Spleen (tissue), 11 donors: ENCODE measurements around the gene MBNL2. TPM values are rescaled to one million over a fixed set of nuclear protein-coding genes. Genes with fewer than 3 reads are reported as not detected.

Experiments
- DNase-seq: peaks from one replicate; pipeline ENCODE4 v3.0.0-alpha.2; 2020
- H3K27ac ChIP-seq, 8 donors: fragments of 200-600 bp; sonication (generic) in 7 of 8; 1 replicate in 4 of 8; 2 replicates in 4 of 8; pipeline versions ENCODE4 v1.5.0 to v1.8.0; 2016 to 2021; ENCODE audit warnings: inconsistent platforms in 4 of 8, mild to moderate bottlenecking in 4 of 8, moderate library complexity in 1 of 8
- H3K27me3 ChIP-seq, 7 donors: fragments of 200-600 bp; sonication (generic) in 6 of 7; replicated peaks in 1 of 7; 1 replicate in 4 of 7; 2 replicates in 3 of 7; pipeline versions ENCODE4 v1.5.0 to v1.8.0; 2016 to 2021; ENCODE audit warnings: inconsistent platforms in 3 of 7, mild to moderate bottlenecking in 1 of 7
- H3K36me3 ChIP-seq, 6 donors: fragments of 200-600 bp; sonication (generic) in 5 of 6; 1 replicate in 4 of 6; 2 replicates in 2 of 6; pipeline versions ENCODE4 v1.5.0 to v1.8.0; 2016 to 2021; ENCODE audit warnings: inconsistent platforms in 2 of 6
- H3K4me1 ChIP-seq, 6 donors: fragments of 200-600 bp; sonication (generic) in 5 of 6; 1 replicate in 3 of 6; 2 replicates in 3 of 6; pipeline versions ENCODE4 v1.5.0 to v1.8.0; 2016 to 2021; ENCODE audit warnings: inconsistent platforms in 3 of 6
- H3K4me3 ChIP-seq, 8 donors: fragments of 200-600 bp; sonication (generic) in 7 of 8; 1 replicate in 4 of 8; 2 replicates in 4 of 8; pipeline versions ENCODE4 v1.5.0 to v1.8.0; 2016 to 2021; ENCODE audit warnings: inconsistent platforms in 4 of 8, mild to moderate bottlenecking in 4 of 8, moderate library complexity in 2 of 8
- H3K9me3 ChIP-seq, 8 donors: fragments of 200-600 bp; sonication (generic) in 7 of 8; 1 replicate in 4 of 8; 2 replicates in 4 of 8; pipeline versions ENCODE4 v1.5.0 to v1.8.0; 2016 to 2021; ENCODE audit warnings: inconsistent platforms in 4 of 8
- POLR2A ChIP-seq, 3 donors: fragments of 450-650 bp; IDR thresholded peaks; one replicate each; pipeline ENCODE4 v1.5.1; 2017; ENCODE audit warnings: antibody characterized with exemption in 3 of 3, mild to moderate bottlenecking in 1 of 3
- POLR2AphosphoS5 ChIP-seq, 3 donors: sonication (generic); formaldehyde crosslinking; IDR thresholded peaks; one replicate each; pipeline ENCODE4 v1.5.1; 2017; ENCODE audit warnings: antibody characterized with exemption in 3 of 3
- WGBS, 5 donors: extraction: QIAGEN DNeasy Blood & Tissue Kit in 3 of 5; methylation state at CpG; one replicate each; pipeline versions ENCODE4 v1.1.5 to v1.1.7; 2013 to 2018; 5-methylcytosine and 5-hydroxymethylcytosine counted together
- intact Hi-C: fragments of 100-400 bp; cut with DNase I; formaldehyde crosslinking; loops from one replicate; pipeline ENCODE4 v1.15.0; 2023; ENCODE audit warnings: low total_unique reads
- polyA plus RNA-seq, 3 donors: library from polyadenylated mRNA; stranded (reverse); fragments of 200-250 nt; gene quantifications; one replicate each; pipeline ENCODE4 v1.2.1, GENCODE V29; 2013
- total RNA-seq, 7 donors: library from RNA; depleted of rRNA in 3 of 7; stranded (reverse); fragments of >200 nt in 3 of 7; fragmentation: NEBNext Ultra II Directional in 4 of 7; extraction: Animal tissue kit (Norgen Biotek cat#: 25700) in 4 of 7; gene quantifications; one replicate each; pipeline versions ENCODE4 v1.1.0 to v1.2.1, GENCODE V29; 2016 to 2021
- TF ChIP-seq, protein P1 (sequence below), 11 experiments: fragments of 200-600 bp in 7 of 11; fragments of 450-650 bp in 4 of 11; sonication (generic) in 4 of 11; IDR thresholded peaks in 8 of 11; conservative IDR thresholded peaks in 3 of 11; 1 replicate in 7 of 11; 2 replicates in 4 of 11; pipeline versions ENCODE4 v1.4.0 to v1.8.0; 2016 to 2021; ENCODE audit warnings: antibody characterized with exemption in 11 of 11, inconsistent platforms in 4 of 11, mild to moderate bottlenecking in 1 of 11
- donor health status: healthy with polysubstance abuse.
- donor health status: DM: no; HTN: no; CAD: no; lungs with moderate emphysema.
- donor health status: DM: no; HTN: no; CAD: no.
- donor health status: Bipolar disorder and iron deficiency.
- donor health status: healthy.
- donor health status: DM: no; HTN: no; CAD: no.
- donor health status: DM: yes; HTN: yes; CAD: no.

The MBNL2 gene
- total and polyA plus RNA-seq, 10 donors: 7.0 to 56.3 (median 31.1) TPM

DNA sequence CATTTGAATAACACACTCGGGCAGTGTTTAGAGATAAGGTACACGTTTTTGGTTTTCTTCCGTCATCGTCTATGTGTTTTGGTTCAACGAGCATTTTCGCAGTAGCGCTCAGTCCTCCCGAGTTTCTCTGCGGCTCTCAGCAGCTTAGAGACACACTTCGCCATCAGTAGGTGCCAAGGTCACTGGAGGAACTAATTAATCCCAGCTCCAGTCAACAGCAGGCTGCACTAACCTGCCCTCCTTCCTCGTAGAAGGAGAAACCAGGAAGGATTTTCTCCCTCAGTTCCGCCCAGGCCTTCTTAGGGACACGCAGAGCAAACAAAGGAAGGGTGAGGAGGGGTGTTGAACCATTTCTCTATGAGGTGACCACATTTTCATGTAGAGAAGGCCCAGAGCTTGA is 12.6 kb downstream of the MBNL2 start:
- Histone ChIP-seq H3K4me1 (peaks cover 0 to 63% (median 29%) of the 10 kb centered on the region in 6 donors), H3K27me3 (peaks cover 0 to 57% (median 0%) of the 10 kb centered on the region in 7 donors), H3K4me3 (no peak overlapping the region), H3K9me3 (no peaks in the 10 kb centered on the region), H3K36me3 (peaks cover 0 to 33% (median 0%) of the 10 kb centered on the region in 6 donors), H3K27ac (no peak overlapping the region)
- no peak for DNase-seq
- TF ChIP-seq, protein P1, sequence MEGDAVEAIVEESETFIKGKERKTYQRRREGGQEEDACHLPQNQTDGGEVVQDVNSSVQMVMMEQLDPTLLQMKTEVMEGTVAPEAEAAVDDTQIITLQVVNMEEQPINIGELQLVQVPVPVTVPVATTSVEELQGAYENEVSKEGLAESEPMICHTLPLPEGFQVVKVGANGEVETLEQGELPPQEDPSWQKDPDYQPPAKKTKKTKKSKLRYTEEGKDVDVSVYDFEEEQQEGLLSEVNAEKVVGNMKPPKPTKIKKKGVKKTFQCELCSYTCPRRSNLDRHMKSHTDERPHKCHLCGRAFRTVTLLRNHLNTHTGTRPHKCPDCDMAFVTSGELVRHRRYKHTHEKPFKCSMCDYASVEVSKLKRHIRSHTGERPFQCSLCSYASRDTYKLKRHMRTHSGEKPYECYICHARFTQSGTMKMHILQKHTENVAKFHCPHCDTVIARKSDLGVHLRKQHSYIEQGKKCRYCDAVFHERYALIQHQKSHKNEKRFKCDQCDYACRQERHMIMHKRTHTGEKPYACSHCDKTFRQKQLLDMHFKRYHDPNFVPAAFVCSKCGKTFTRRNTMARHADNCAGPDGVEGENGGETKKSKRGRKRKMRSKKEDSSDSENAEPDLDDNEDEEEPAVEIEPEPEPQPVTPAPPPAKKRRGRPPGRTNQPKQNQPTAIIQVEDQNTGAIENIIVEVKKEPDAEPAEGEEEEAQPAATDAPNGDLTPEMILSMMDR (IDR thresholded peaks at IDR 0.05 in 8 of 11, conservative IDR thresholded peaks at IDR 0.05 in 3 of 11): no peak
- no peak for TF ChIP-seq POLR2AphosphoS5 (IDR thresholded peaks at IDR 0.05)
- TF ChIP-seq POLR2A (IDR thresholded peaks at IDR 0.05): no peak
- intact Hi-C loops: no loop called here
- WGBS, 5 donors: 93 to 96% (median 94%) methylated on average over 13 of the region's 13 CpGs

- Histone ChIP-seq H3K4me1 (peaks cover 7 to 73% (median 30%) of the 10 kb centered on the region in 6 donors), H3K9me3 (no peaks in the 10 kb centered on the region), H3K27me3 (peaks cover 0 to 62% (median 0%) of the 10 kb centered on the region in 7 donors), H3K36me3 (peaks cover 0 to 33% (median 0%) of the 10 kb centered on the region in 6 donors), H3K27ac (no peak overlapping the region), H3K4me3 (no peak overlapping the region)
- TF ChIP-seq POLR2AphosphoS5 (IDR thresholded peaks at IDR 0.05): no peak
- TF ChIP-seq, protein P1 (IDR thresholded peaks at IDR 0.05 in 8 of 11, conservative IDR thresholded peaks at IDR 0.05 in 3 of 11): no peak
- intact Hi-C loops: no loop called here
- 90 to 96% (median 93%) methylated on average over 18 of the region's 18 CpGs for WGBS, 5 donors
- no peak for DNase-seq
These were observed 13.6 kb downstream of the MBNL2 start for GRCh38 chr13:97235549-97236231.

DNA sequence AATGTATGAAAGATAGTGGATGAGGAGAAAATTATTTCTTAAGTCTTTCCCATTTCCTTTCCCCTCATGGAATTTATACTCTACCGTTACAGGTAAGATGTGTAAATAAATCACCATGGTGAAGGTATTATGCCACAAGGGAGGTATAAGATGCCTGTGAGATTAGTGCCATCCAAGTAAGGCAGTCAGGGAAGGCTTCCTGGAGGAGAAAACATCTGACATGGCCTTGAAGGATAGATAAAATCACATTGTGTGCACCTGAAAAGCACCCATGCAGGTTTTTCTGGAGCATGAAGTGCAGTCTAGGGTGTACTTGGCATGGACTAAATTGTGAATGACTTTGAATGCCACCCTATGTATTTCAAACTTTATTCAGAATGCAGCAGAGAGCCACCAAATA is 15.3 kb downstream of the MBNL2 start:
- H3K27ac ChIP-seq: no peak overlapping the region
- no peak overlapping the region for H3K4me3 ChIP-seq
- intact Hi-C loops: no loop called here
- WGBS, 5 donors: 87 to 98% (median 96%) methylated on average over 1 of the region's 1 CpG
- DNase-seq: no peak
- peaks cover 0 to 19% (median 0%) of the 10 kb centered on the region in 6 donors for H3K36me3 ChIP-seq
- no peak for TF ChIP-seq POLR2AphosphoS5 (IDR thresholded peaks at IDR 0.05)
- H3K9me3 ChIP-seq: no peaks in the 10 kb centered on the region
- peaks cover 0 to 62% (median 0%) of the 10 kb centered on the region in 7 donors for H3K27me3 ChIP-seq
- peaks cover 11 to 80% (median 37%) of the 10 kb centered on the region in 6 donors for H3K4me1 ChIP-seq

DNA sequence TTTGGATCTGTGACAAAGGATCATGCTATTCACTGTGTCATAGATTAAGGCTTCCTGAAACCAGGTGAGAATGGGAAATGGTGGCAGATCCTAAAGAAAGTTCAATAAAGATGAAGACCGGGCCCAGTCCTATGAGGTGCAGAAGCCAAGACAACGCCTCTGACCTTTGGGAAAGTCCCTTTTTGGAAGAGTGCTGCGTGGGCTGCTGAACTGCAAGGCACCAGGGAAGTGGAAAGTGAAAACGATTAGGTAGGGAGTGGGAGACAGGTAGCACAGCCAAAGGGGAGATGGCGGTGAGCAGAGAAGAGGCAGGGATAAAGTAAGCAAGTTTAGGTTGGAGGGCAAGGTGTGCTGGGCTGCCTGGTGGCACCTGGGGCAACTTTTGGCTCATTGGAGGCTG is 16.3 kb downstream of the MBNL2 start:
- TF ChIP-seq POLR2A (IDR thresholded peaks at IDR 0.05) (no peak), POLR2AphosphoS5 (IDR thresholded peaks at IDR 0.05) (no peak)
- TF ChIP-seq, protein P1 (IDR thresholded peaks at IDR 0.05 in 8 of 11, conservative IDR thresholded peaks at IDR 0.05 in 3 of 11): no peak
- Histone ChIP-seq H3K27ac (no peak overlapping the region), H3K36me3 (peaks cover 0 to 19% (median 0%) of the 10 kb centered on the region in 6 donors), H3K27me3 (peaks cover 0 to 73% (median 0%) of the 10 kb centered on the region in 7 donors), H3K9me3 (no peaks in the 10 kb centered on the region), H3K4me3 (no peak overlapping the region), H3K4me1 (peaks cover 11 to 83% (median 38%) of the 10 kb centered on the region in 6 donors)
- 81 to 87% (median 86%) methylated on average over 5 of the region's 5 CpGs for WGBS, 5 donors
- intact Hi-C loops: no loop called here
- no peak for DNase-seq
